GM23338 (cell line): ENCODE data around the gene CLDN6. TPM values are rescaled to one million over a fixed set of nuclear protein-coding genes. Genes with fewer than 3 reads are reported as not detected.

ENCODE experiments used
- ATAC-seq: fragments of 200-7000 bp; cut with Tn5 transposase; 3 replicates; pipeline ENCODE4 v1.9.1; 2020
- DNase-seq: peaks from one replicate; pipeline ENCODE4 v3.0.0-alpha.2; 2015; ENCODE audit warnings: low spot score
- H2AFZ ChIP-seq: fragments of 200-600 bp; sonication (generic); 2 replicates; pipeline ENCODE4 v1.8.0; 2016; ENCODE audit warnings: antibody characterized with exemption, mild to moderate bottlenecking, moderate library complexity
- H3F3A ChIP-seq: fragments of 200-600 bp; sonication (generic); replicated peaks from 2 replicates; pipeline ENCODE4 v1.8.0; 2017; ENCODE audit warnings: antibody characterized with exemption, mixed run types, low read depth
- H3K27ac ChIP-seq: fragments of 200-600 bp; sonication (generic); 2 replicates; pipeline ENCODE4 v1.6.1; 2016; ENCODE audit warnings: low read depth
- H3K27me3 ChIP-seq: fragments of 200-600 bp; sonication (generic); 2 replicates; pipeline ENCODE4 v1.8.0; 2016; ENCODE audit warnings: mild to moderate bottlenecking, mixed run types, moderate library complexity; ENCODE audit not compliant: insufficient read depth
- H3K36me3 ChIP-seq: fragments of 200-600 bp; sonication (generic); 2 replicates; pipeline ENCODE4 v1.8.0; 2016; ENCODE audit warnings: mild to moderate bottlenecking; ENCODE audit not compliant: insufficient read depth
- H3K4me1 ChIP-seq: fragments of 200-600 bp; sonication (generic); 2 replicates; pipeline ENCODE4 v1.8.0; 2016; ENCODE audit warnings: mild to moderate bottlenecking, moderate library complexity; ENCODE audit not compliant: insufficient read depth
- H3K4me2 ChIP-seq: fragments of 200-600 bp; sonication (generic); 2 replicates; pipeline ENCODE4 v1.7.1; 2017; ENCODE audit warnings: mixed run types
- H3K4me3 ChIP-seq: fragments of 200-600 bp; sonication (generic); 2 replicates; pipeline ENCODE4 v1.6.1; 2016; ENCODE audit warnings: mixed run types
- H3K79me2 ChIP-seq: fragments of 200-600 bp; sonication (generic); replicated peaks from 2 replicates; pipeline ENCODE4 v1.8.0; 2017; ENCODE audit warnings: mild to moderate bottlenecking; ENCODE audit not compliant: insufficient read depth
- H3K9me2 ChIP-seq: fragments of 200-600 bp; sonication (generic); 2 replicates; pipeline ENCODE4 v1.8.0; 2017; ENCODE audit not compliant: insufficient read depth
- H4K20me1 ChIP-seq: fragments of 200-600 bp; sonication (generic); replicated peaks from 2 replicates; pipeline ENCODE4 v1.8.0; 2017; ENCODE audit warnings: mild to moderate bottlenecking; ENCODE audit not compliant: insufficient read depth
- H3K27ac Mint-ChIP-seq: 2 replicates; pipeline ENCODE4 v1.8.0; 2020; ENCODE audit warnings: inconsistent platforms, mild to moderate bottlenecking, moderate library complexity, mixed read lengths
- H3K27me3 Mint-ChIP-seq: 3 replicates; pipeline ENCODE4 v1.8.0; 2022; ENCODE audit warnings: low read depth, mild to moderate bottlenecking, moderate library complexity, mixed read lengths, inconsistent platforms; ENCODE audit not compliant: insufficient read depth, poor library complexity
- H3K36me3 Mint-ChIP-seq: 3 replicates; pipeline ENCODE4 v1.8.0; 2021; ENCODE audit warnings: low read depth, mild to moderate bottlenecking, inconsistent platforms, moderate library complexity, mixed read lengths
- H3K4me1 Mint-ChIP-seq: 3 replicates; pipeline ENCODE4 v1.8.0; 2020; ENCODE audit warnings: mild to moderate bottlenecking, inconsistent platforms, mixed read lengths
- H3K4me3 Mint-ChIP-seq: 3 replicates; pipeline ENCODE4 v1.8.0; 2021; ENCODE audit warnings: moderate library complexity, mild to moderate bottlenecking, inconsistent platforms, mixed read lengths
- H3K9me3 Mint-ChIP-seq: 3 replicates; pipeline ENCODE4 v1.8.0; 2020; ENCODE audit warnings: moderate library complexity, mild to moderate bottlenecking, inconsistent platforms, mixed read lengths
- CREB1 ChIP-seq: fragments of 250-450 bp; sonication (Bioruptor Pico); IDR thresholded peaks from 2 replicates; pipeline ENCODE4 v1.5.0; 2020; ENCODE audit warnings: low read depth, mild to moderate bottlenecking, moderate library complexity
- CTCF ChIP-seq, 2 experiments: fragments of 200-600 bp in 1 of 2; sonication (generic) in 1 of 2; conservative IDR thresholded peaks; 2 replicates each; pipeline versions ENCODE4 v1.5.1 to v1.6.1; 2016 to 2017; ENCODE audit warnings: antibody characterized with exemption in 2 of 2, low read depth in 2 of 2, mild to moderate bottlenecking in 2 of 2, moderate library complexity in 1 of 2
- ETS1 ChIP-seq: IDR thresholded peaks from 2 replicates; pipeline ENCODE4 v1.6.1; 2016; ENCODE audit warnings: antibody characterized with exemption
- EZH2 ChIP-seq: fragments of 200-600 bp; sonication (generic); IDR thresholded peaks from one replicate; pipeline ENCODE4 v1.8.0; 2017; ENCODE audit warnings: antibody characterized with exemption, mild to moderate bottlenecking, low read depth; ENCODE audit not compliant: unreplicated experiment
- EZH2phosphoT487 ChIP-seq: fragments of 200-600 bp; sonication (generic); IDR thresholded peaks from one replicate; pipeline ENCODE4 v1.8.1; 2018; ENCODE audit warnings: antibody characterized with exemption; ENCODE audit not compliant: unreplicated experiment
- JUNB ChIP-seq: IDR thresholded peaks from one replicate; pipeline ENCODE4 v1.6.1; 2016; ENCODE audit warnings: antibody characterized with exemption; ENCODE audit not compliant: unreplicated experiment
- NANOG ChIP-seq: IDR thresholded peaks from 2 replicates; pipeline ENCODE4 v1.6.1; 2016; ENCODE audit warnings: antibody characterized with exemption, borderline replicate concordance
- POLR2AphosphoS5 ChIP-seq: IDR thresholded peaks from 2 replicates; pipeline ENCODE4 v1.6.1; 2016; ENCODE audit warnings: antibody characterized with exemption, low read depth
- REST ChIP-seq: IDR thresholded peaks from one replicate; pipeline ENCODE4 v1.6.1; 2018; ENCODE audit warnings: antibody characterized with exemption; ENCODE audit not compliant: unreplicated experiment
- STAT1 ChIP-seq: IDR thresholded peaks from one replicate; pipeline ENCODE4 v1.6.1; 2016; ENCODE audit warnings: antibody characterized with exemption; ENCODE audit not compliant: unreplicated experiment
- ZNF114 ChIP-seq: fragments of 250-450 bp; sonication (Bioruptor Pico); IDR thresholded peaks from 2 replicates; pipeline ENCODE4 v1.5.0; 2020; ENCODE audit warnings: mild to moderate bottlenecking, moderate library complexity
- ZNF331 ChIP-seq: fragments of 250-450 bp; sonication (Bioruptor Pico); IDR thresholded peaks from 2 replicates; pipeline ENCODE4 v1.5.0; 2020; ENCODE audit warnings: low read depth, mild to moderate bottlenecking, moderate library complexity
- ZNF462 ChIP-seq: fragments of 250-450 bp; sonication (Bioruptor Pico); IDR thresholded peaks from 2 replicates; pipeline ENCODE4 v1.5.0; 2020; ENCODE audit warnings: mild to moderate bottlenecking, moderate library complexity
- polyA plus RNA-seq: library from polyadenylated mRNA; unstranded; fragments of >200 nt; fragmentation: Nextera tagmentation; extraction: Ambion mirVana; gene quantifications from 2 replicates; pipeline ENCODE4 v1.2.1, GENCODE V29; 2016
- total RNA-seq: library from RNA; depleted of rRNA; stranded (reverse); fragments of >200 nt; shearing (Covaris generic); gene quantifications from 2 replicates; pipeline ENCODE4 v1.2.3, GENCODE V29; 2014

The CLDN6 gene
- total and polyA plus RNA-seq, 2 experiments from 2014 or later = 537 to 1,028 TPM

- Mint-ChIP-seq H3K36me3 (peaks cover 34% of the 10 kb centered on the region), H3K4me3 (peak overlapping the region; percentile 95), H3K27me3 (peaks cover 52% of the 10 kb centered on the region), H3K4me1 (peaks cover 53% of the 10 kb centered on the region), H3K27ac (peak overlapping the region; percentile 81), H3K9me3 (peaks cover 7% of the 10 kb centered on the region; the same call in 2 of the 3 replicates)
- no peaks in the 10 kb centered on the region for H3K36me3 ChIP-seq
- no peak overlapping the region for H3K27ac ChIP-seq
- ATAC-seq (no peak), DNase-seq (no peak)
- H3F3A ChIP-seq = peaks cover 54% of the 10 kb centered on the region
- H3K4me3 ChIP-seq = peak overlapping the region; percentile 34; the same call in 1 of the 2 replicates
- H3K4me2 ChIP-seq = peak overlapping the region; percentile 99
- no peaks in the 10 kb centered on the region for H3K9me2 ChIP-seq
- TF ChIP-seq EZH2phosphoT487 = no peak
- TF ChIP-seq ZNF331 (CRISPR knock-in tag) = no peak
- TF ChIP-seq NANOG = no peak
- no peak for TF ChIP-seq CREB1
- no peak for TF ChIP-seq JUNB
- no peak for TF ChIP-seq STAT1
- no peak for TF ChIP-seq CTCF (conservative IDR thresholded peaks at IDR 0.05; ENCODE audit: low read depth in 2 of 2)
- TF ChIP-seq POLR2AphosphoS5 = no peak
- TF ChIP-seq REST = no peak
- no peak for TF ChIP-seq ZNF462 (CRISPR knock-in tag)
- TF ChIP-seq ETS1 = no peak
- no peak for TF ChIP-seq EZH2
- TF ChIP-seq ZNF114 (CRISPR knock-in tag) = no peak
- peaks cover 11% of the 10 kb centered on the region for H3K27me3 ChIP-seq
- H3K79me2 ChIP-seq = peaks cover 28% of the 10 kb centered on the region
- H4K20me1 ChIP-seq = peaks cover 25% of the 10 kb centered on the region
- H2AFZ ChIP-seq = no peak overlapping the region
- peaks cover 62% of the 10 kb centered on the region for H3K4me1 ChIP-seq
These were observed 2.0 kb downstream of the CLDN6 start for GRCh38 chr16:3015865-3016521.
